HEK293 (cell line): ENCODE data around the gene MORF4L1.

ENCODE experiments used
- CTCF ChIA-PET: fragments of 350-600 bp; formaldehyde crosslinking; extraction: SDS; loops from one replicate; lab custom pipeline; 2021; ENCODE audit warnings: antibody characterized with exemption; lab: Yijun Ruan, JAX
- POLR2A ChIA-PET: fragments of 300-600 bp; formaldehyde crosslinking; extraction: SDS; loops from one replicate; lab custom pipeline; 2020; ENCODE audit warnings: antibody characterized with exemption, inconsistent platforms; lab: Yijun Ruan, JAX
- H3K27ac ChIP-seq: fragments of 200-500 bp; sonication (Bioruptor generic); 2 replicates; pipeline ENCODE4 v1.5.1; 2014; ENCODE audit warnings: low read depth, low read length, control low read depth, inconsistent platforms; ENCODE audit errors: extremely low read depth
- H3K36me3 ChIP-seq, 2 experiments: fragments of 200-500 bp in 1 of 2; sonication (Bioruptor generic) in 1 of 2; 1 replicate in 1 of 2; 2 replicates in 1 of 2; pipeline ENCODE4 v1.5.1; 2014 to 2017; ENCODE audit warnings: inconsistent platforms in 2 of 2, low read length in 2 of 2; ENCODE audit not compliant: control insufficient read depth in 2 of 2, insufficient read depth in 1 of 2
- H3K4me1 ChIP-seq: fragments of 200-500 bp; sonication (Bioruptor generic); 2 replicates; pipeline ENCODE4 v1.5.1; 2014; ENCODE audit warnings: mild to moderate bottlenecking, low read length, inconsistent platforms; ENCODE audit not compliant: control insufficient read depth, insufficient read depth
- H3K4me3 ChIP-seq: 2 replicates; pipeline ENCODE4 v1.5.1; 2011; ENCODE audit warnings: low read depth, mild to moderate bottlenecking, control low read depth, low read length, moderate library complexity
- H3K9me3 ChIP-seq: fragments of 200-500 bp; sonication (Bioruptor generic); 2 replicates; pipeline ENCODE4 v1.5.1; 2014; ENCODE audit warnings: low read depth, low read length, inconsistent platforms; ENCODE audit not compliant: control insufficient read depth, insufficient read depth
- KLF7 ChIP-seq: fragments of 450-650 bp; formaldehyde crosslinking; IDR thresholded peaks from 2 replicates; pipeline ENCODE4 v1.5.1; 2016; ENCODE audit warnings: missing biosample characterization, missing genetic modification characterization, borderline replicate concordance
- REPIN1 ChIP-seq: fragments of 450-650 bp; formaldehyde crosslinking; IDR thresholded peaks from 2 replicates; pipeline ENCODE4 v1.5.1; 2017; ENCODE audit warnings: missing biosample characterization, missing genetic modification characterization, low read depth
- REST ChIP-seq: fragments of 450-650 bp; formaldehyde crosslinking; IDR thresholded peaks from 2 replicates; pipeline ENCODE4 v1.5.1; 2016; ENCODE audit warnings: missing biosample characterization, missing genetic modification characterization
- TRIM28 ChIP-seq: IDR thresholded peaks from 2 replicates; pipeline ENCODE4 v1.6.1; 2011; ENCODE audit warnings: low read length, control low read depth, borderline replicate concordance
- TSHZ1 ChIP-seq: fragments of 450-650 bp; formaldehyde crosslinking; IDR thresholded peaks from 2 replicates; pipeline ENCODE4 v1.5.1; 2016; ENCODE audit warnings: missing biosample characterization, missing genetic modification characterization, borderline replicate concordance
- WT1 ChIP-seq: fragments of 450-650 bp; formaldehyde crosslinking; IDR thresholded peaks from 2 replicates; pipeline ENCODE4 v1.5.1; 2016; ENCODE audit warnings: missing biosample characterization, missing genetic modification characterization
- ZBTB44 ChIP-seq: fragments of 450-650 bp; IDR thresholded peaks from 2 replicates; pipeline ENCODE4 v1.5.1; 2018; ENCODE audit warnings: missing biosample characterization, mild to moderate bottlenecking, missing genetic modification characterization
- ZEB2 ChIP-seq: fragments of 450-650 bp; formaldehyde crosslinking; IDR thresholded peaks from 2 replicates; pipeline ENCODE4 v1.5.1; 2016; ENCODE audit warnings: missing biosample characterization, missing genetic modification characterization
- ZNF155 ChIP-seq: fragments of 450-650 bp; formaldehyde crosslinking; IDR thresholded peaks from 2 replicates; pipeline ENCODE4 v1.5.1; 2016; ENCODE audit warnings: missing biosample characterization, missing genetic modification characterization
- ZNF174 ChIP-seq: fragments of 450-650 bp; formaldehyde crosslinking; IDR thresholded peaks from 2 replicates; pipeline ENCODE4 v1.5.0; 2017; ENCODE audit warnings: missing biosample characterization, mild to moderate bottlenecking, missing genetic modification characterization
- ZNF274 ChIP-seq, 2 experiments: fragments of 200-500 bp in 1 of 2; fragments of 450-650 bp in 1 of 2; sonication (Bioruptor generic) in 1 of 2; formaldehyde crosslinking in 1 of 2; IDR thresholded peaks; 2 replicates each; pipeline versions ENCODE4 v1.5.1 to v1.6.1; 2014 to 2016; ENCODE audit warnings: borderline replicate concordance in 1 of 2, inconsistent platforms in 1 of 2, low read length in 1 of 2, missing biosample characterization in 1 of 2, missing genetic modification characterization in 1 of 2
- ZNF362 ChIP-seq: fragments of 450-650 bp; formaldehyde crosslinking; IDR thresholded peaks from 2 replicates; pipeline ENCODE4 v1.5.1; 2016; ENCODE audit warnings: missing biosample characterization, missing genetic modification characterization
- ZNF514 ChIP-seq: fragments of 450-650 bp; formaldehyde crosslinking; IDR thresholded peaks from 2 replicates; pipeline ENCODE4 v1.5.1; 2016; ENCODE audit warnings: missing biosample characterization, missing genetic modification characterization
- ZNF558 ChIP-seq: fragments of 450-650 bp; formaldehyde crosslinking; IDR thresholded peaks from 2 replicates; pipeline ENCODE4 v1.5.1; 2016; ENCODE audit warnings: missing biosample characterization, missing genetic modification characterization
- ZNF596 ChIP-seq: fragments of 450-650 bp; IDR thresholded peaks from 2 replicates; pipeline ENCODE4 v1.5.0; 2018; ENCODE audit warnings: missing biosample characterization, mild to moderate bottlenecking, missing genetic modification characterization, moderate library complexity
- ZNF610 ChIP-seq: fragments of 450-650 bp; formaldehyde crosslinking; IDR thresholded peaks from 2 replicates; pipeline ENCODE4 v1.5.1; 2016; ENCODE audit warnings: missing biosample characterization, missing genetic modification characterization, borderline replicate concordance
- ZNF664 ChIP-seq: fragments of 450-650 bp; formaldehyde crosslinking; IDR thresholded peaks from 2 replicates; pipeline ENCODE4 v1.5.1; 2016; ENCODE audit warnings: missing biosample characterization, missing genetic modification characterization
- ZNF76 ChIP-seq: fragments of 450-650 bp; formaldehyde crosslinking; IDR thresholded peaks from 2 replicates; pipeline ENCODE4; 2016; ENCODE audit warnings: low read depth, missing biosample characterization, missing genetic modification characterization, borderline replicate concordance
- ZNF785 ChIP-seq: fragments of 450-650 bp; formaldehyde crosslinking; IDR thresholded peaks from 2 replicates; pipeline ENCODE4 v1.5.1; 2016; ENCODE audit warnings: missing biosample characterization, missing genetic modification characterization
- TF ChIP-seq, protein P1 (sequence below): fragments of 450-650 bp; formaldehyde crosslinking; IDR thresholded peaks from 2 replicates; pipeline ENCODE4 v1.5.1; 2016; ENCODE audit warnings: missing biosample characterization, missing genetic modification characterization, borderline replicate concordance

MORF4L1 gene

GRCh38 chr15:78872972-78873792 is 492 bp downstream of the MORF4L1 start (continued):
- TF ChIP-seq ZNF76 (tag by site-specific recombination) (peak; percentile 58; the same call in 1 of the 2 replicates), ZNF558 (tag by site-specific recombination) (no peak), ZNF514 (tag by site-specific recombination) (no peak), ZNF610 (tag by site-specific recombination) (peak; percentile 40; the same call in 1 of the 2 replicates), WT1 (tag by site-specific recombination) (peak; percentile 57)

GRCh38 chr15:78873793-78874765 is 1.4 kb downstream of the MORF4L1 start:
- peaks cover 27% of the 10 kb centered on the region for H3K4me1 ChIP-seq
- H3K27ac ChIP-seq, result peak overlapping the region; percentile 100
- ChIA-PET POLR2A (interaction anchor here (0.6 to 2.2 kb wide), 19 partner anchors 9 to 436 kb away, joined by 3 to 12 read pairs (median 4); partner anchors contain the start of genes ADAMTS7, CHRNA5, CTSH and IREB2), CTCF (interaction anchor here (0.6 to 2.1 kb wide), 14 partner anchors 10 to 578 kb away, joined by 3 to 12 read pairs (median 5); no protein-coding TSS in a partner anchor)
- no peaks in the 10 kb centered on the region for H3K9me3 ChIP-seq
- H3K36me3 ChIP-seq, result no peaks in the 10 kb centered on the region
- peak overlapping the region; percentile 79 for H3K4me3 ChIP-seq
- TF ChIP-seq ZNF155 (tag by site-specific recombination) (no peak), ZNF596 (tag by site-specific recombination) (0 out of 2 replicates have a peak, but pooled peaks have one; percentile 1), ZNF174 (no peak), ZNF274 (IDR thresholded peaks at IDR 0.05; ENCODE audit: low read length) (no peak), ZNF274 (tag by site-specific recombination; IDR thresholded peaks at IDR 0.05; ENCODE audit: borderline replicate concordance) (no peak), ZNF785 (tag by site-specific recombination) (no peak), TSHZ1 (tag by site-specific recombination) (no peak), ZNF664 (tag by site-specific recombination) (no peak), REPIN1 (tag by site-specific recombination) (no peak), KLF7 (tag by site-specific recombination) (no peak), ZNF362 (tag by site-specific recombination) (peak; percentile 80), ZBTB44 (tag by site-specific recombination) (peak; percentile 88; the same call in 1 of the 2 replicates), REST (tag by site-specific recombination) (no peak), ZNF514 (tag by site-specific recombination) (no peak), ZEB2 (peak; percentile 37; the same call in 1 of the 2 replicates), TRIM28 (peak; percentile 55; the same call in 1 of the 2 replicates)
- TF ChIP-seq, protein P1, sequence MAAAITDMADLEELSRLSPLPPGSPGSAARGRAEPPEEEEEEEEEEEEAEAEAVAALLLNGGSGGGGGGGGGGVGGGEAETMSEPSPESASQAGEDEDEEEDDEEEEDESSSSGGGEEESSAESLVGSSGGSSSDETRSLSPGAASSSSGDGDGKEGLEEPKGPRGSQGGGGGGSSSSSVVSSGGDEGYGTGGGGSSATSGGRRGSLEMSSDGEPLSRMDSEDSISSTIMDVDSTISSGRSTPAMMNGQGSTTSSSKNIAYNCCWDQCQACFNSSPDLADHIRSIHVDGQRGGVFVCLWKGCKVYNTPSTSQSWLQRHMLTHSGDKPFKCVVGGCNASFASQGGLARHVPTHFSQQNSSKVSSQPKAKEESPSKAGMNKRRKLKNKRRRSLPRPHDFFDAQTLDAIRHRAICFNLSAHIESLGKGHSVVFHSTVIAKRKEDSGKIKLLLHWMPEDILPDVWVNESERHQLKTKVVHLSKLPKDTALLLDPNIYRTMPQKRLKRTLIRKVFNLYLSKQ (tag by site-specific recombination), result no peak
